ENCODE data around the gene LTBP1. TPM values are rescaled to one million over a fixed set of nuclear protein-coding genes. Genes with fewer than 3 reads are reported as not detected.

Gene LTBP1
- total and polyA plus RNA-seq, 12 donors: 6.2 to 47.2 (median 15.5) TPM

DNA sequence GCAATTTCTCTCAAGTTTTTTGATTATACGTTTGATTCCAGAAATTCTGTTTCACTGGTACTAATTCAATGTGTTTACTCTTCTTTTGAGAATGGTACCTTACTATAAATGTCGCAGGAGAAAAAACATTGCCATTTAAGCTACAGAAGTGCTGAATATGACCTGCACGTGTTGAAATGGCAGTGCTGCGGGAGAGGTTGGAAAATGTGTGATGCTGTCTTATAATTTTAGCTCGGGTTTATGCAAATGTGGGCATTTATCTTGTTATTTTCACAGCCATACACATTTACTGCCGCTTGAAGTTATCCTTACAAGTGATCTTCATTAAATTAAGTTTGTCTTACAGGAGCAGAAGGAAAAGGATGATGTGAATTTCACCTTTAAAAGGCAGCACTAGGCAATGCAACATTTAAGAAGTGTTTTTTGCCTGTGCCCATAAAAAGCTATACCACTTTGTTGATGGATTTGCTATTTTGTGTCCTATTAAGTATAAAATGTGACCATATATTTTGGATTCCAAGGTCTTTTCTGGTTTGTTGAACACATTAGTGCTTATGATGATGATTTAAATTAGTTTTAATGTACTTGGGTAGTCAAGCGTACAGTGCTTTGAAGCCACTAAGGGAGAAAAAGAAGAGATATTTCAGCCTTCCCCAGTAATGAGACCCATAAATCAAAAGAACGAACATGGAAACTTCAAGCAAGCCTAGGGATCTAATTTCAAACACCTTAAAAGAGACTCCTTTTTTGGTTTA lies 112.1 kb downstream of the LTBP1 start:
- intact Hi-C loops (cut with DNase I): no loop called here
- Histone ChIP-seq H3K4me3 (no peak overlapping the region), H3K27me3 (no peaks in the 10 kb centered on the region), H3K27ac (no peak overlapping the region), H3K36me3 (replicated peaks in 1 of 2) (no peaks in the 10 kb centered on the region), H3K4me1 (replicated peaks in 1 of 2) (peaks cover 5 to 8% of the 10 kb centered on the region in 2 donors), H3K9me3 (replicated peaks in 1 of 3) (no peaks in the 10 kb centered on the region)
- WGBS, 4 donors: 82 to 91% (median 87%) methylated on average over 8 of the region's 8 CpGs
- TF ChIP-seq POLR2A (IDR thresholded peaks at IDR 0.05): no peak
- TF ChIP-seq, protein P1, sequence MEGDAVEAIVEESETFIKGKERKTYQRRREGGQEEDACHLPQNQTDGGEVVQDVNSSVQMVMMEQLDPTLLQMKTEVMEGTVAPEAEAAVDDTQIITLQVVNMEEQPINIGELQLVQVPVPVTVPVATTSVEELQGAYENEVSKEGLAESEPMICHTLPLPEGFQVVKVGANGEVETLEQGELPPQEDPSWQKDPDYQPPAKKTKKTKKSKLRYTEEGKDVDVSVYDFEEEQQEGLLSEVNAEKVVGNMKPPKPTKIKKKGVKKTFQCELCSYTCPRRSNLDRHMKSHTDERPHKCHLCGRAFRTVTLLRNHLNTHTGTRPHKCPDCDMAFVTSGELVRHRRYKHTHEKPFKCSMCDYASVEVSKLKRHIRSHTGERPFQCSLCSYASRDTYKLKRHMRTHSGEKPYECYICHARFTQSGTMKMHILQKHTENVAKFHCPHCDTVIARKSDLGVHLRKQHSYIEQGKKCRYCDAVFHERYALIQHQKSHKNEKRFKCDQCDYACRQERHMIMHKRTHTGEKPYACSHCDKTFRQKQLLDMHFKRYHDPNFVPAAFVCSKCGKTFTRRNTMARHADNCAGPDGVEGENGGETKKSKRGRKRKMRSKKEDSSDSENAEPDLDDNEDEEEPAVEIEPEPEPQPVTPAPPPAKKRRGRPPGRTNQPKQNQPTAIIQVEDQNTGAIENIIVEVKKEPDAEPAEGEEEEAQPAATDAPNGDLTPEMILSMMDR (IDR thresholded peaks at IDR 0.05): no peak
- DNase-seq: no peak

GRCh38 chr2:33059471-33060156 lies 112.9 kb downstream of the LTBP1 start:
- TF ChIP-seq POLR2A (IDR thresholded peaks at IDR 0.05): no peak
- TF ChIP-seq, protein P1 (IDR thresholded peaks at IDR 0.05): no peak
- no peaks in the 10 kb centered on the region for H3K9me3 ChIP-seq (replicated peaks in 1 of 3)
- H3K4me1 ChIP-seq (replicated peaks in 1 of 2): peaks cover 5 to 8% of the 10 kb centered on the region in 2 donors
- H3K27me3 ChIP-seq: no peaks in the 10 kb centered on the region
- intact Hi-C loops (cut with DNase I): no loop called here
- H3K4me3 ChIP-seq: peak overlapping the region in 1 of 4 donors; percentile 0
- no peak overlapping the region for H3K27ac ChIP-seq
- no peaks in the 10 kb centered on the region for H3K36me3 ChIP-seq (replicated peaks in 1 of 2)
- DNase-seq: no peak
- WGBS, 4 donors: 64 to 73% (median 72%) methylated on average over 3 of the region's 3 CpGs

- no peak overlapping the region for H3K4me3 ChIP-seq
- no peaks in the 10 kb centered on the region for H3K36me3 ChIP-seq (replicated peaks in 1 of 2)
- H3K27me3 ChIP-seq: no peaks in the 10 kb centered on the region
- no peaks in the 10 kb centered on the region for H3K9me3 ChIP-seq (replicated peaks in 1 of 3)
- no peak for DNase-seq
- TF ChIP-seq POLR2A (IDR thresholded peaks at IDR 0.05): no peak
- TF ChIP-seq, protein P1 (IDR thresholded peaks at IDR 0.05): no peak
- 60 to 83% (median 69%) methylated on average over 2 of the region's 2 CpGs for WGBS, 4 donors
- intact Hi-C loops (cut with DNase I): no loop called here
- peaks cover 5 to 8% of the 10 kb centered on the region in 2 donors for H3K4me1 ChIP-seq (replicated peaks in 1 of 2)
- no peak overlapping the region for H3K27ac ChIP-seq
Measured at GRCh38 chr2:33060405-33060804, 113.7 kb downstream of the LTBP1 start.

DNA sequence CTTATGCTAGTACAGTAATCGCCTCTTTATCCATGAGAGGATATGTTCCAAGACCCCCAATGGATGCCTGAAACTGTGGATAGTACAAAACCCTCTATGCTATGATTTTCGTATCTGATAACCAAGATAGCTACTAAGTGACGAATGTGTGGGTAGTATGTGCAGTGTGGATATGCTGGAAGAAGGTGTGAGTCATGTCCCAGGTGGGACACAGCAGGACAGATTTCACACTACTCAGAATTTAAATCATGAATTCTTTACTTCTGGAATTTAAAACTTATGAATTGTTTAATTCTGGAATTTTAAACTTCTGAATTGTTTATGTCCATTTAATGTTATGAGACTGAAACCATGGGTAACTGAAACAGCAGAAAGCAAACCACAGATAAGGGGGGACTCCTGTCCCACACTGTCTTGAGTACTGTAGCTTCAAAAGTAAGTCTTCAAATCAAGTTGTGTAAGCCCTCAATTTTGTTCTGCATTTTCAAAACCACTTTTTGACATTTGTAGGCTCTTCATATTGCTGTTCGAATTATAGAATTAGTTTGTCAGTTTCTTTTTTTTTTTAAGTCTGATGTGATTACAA lies 116.0 kb downstream of the LTBP1 start:
- intact Hi-C loops (cut with DNase I): no loop called here
- Histone ChIP-seq H3K27me3 (no peaks in the 10 kb centered on the region), H3K4me3 (no peak overlapping the region), H3K4me1 (replicated peaks in 1 of 2) (peaks cover 5 to 8% of the 10 kb centered on the region in 2 donors), H3K36me3 (replicated peaks in 1 of 2) (no peaks in the 10 kb centered on the region), H3K9me3 (replicated peaks in 1 of 3) (no peaks in the 10 kb centered on the region), H3K27ac (no peak overlapping the region)
- DNase-seq: no peak
- TF ChIP-seq POLR2A (IDR thresholded peaks at IDR 0.05): no peak
- TF ChIP-seq, protein P1 (IDR thresholded peaks at IDR 0.05): no peak
- WGBS, 4 donors: 84 to 93% (median 90%) methylated on average over 4 of the region's 4 CpGs

Data from adrenal gland (tissue), 12 donors.